NCI-H1105 (cell line): ENCODE data around the gene NCOA4.
"Not testable (repeated sequence)": the region's sequence is repeated elsewhere in the genome, so short reads cannot be mapped to it uniquely, and the experiment has no call there.

Source experiments
- DNase-seq: peaks from one replicate; lab custom pipeline; 2025; lab: John Stamatoyannopoulos, UW

Gene NCOA4

GRCh38 chr10:46019569-46020343 is 10.7 kb downstream of the NCOA4 start:
- no peak for DNase-seq

DNA sequence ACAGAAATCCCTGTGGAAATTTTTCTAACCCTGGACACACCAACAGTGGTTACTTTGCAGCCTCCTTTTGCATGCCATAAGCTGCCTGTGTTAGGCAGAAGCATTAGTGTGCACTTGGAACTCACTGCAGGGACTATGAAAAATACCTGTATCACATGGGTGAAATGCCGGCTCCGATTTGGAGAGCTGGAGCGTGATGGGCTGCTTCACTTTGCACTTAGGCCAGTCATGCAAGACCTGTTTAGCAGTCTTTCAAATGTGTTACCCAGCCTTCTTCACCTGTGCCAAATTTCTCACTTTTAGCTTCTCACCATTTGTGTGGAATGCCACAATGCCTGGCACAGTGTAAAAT is 11.3 kb downstream of the NCOA4 start:
- no peak for DNase-seq

GRCh38 chr10:46018453-46019176 is 11.8 kb downstream of the NCOA4 start:
- no peak for DNase-seq

GRCh38 chr10:46017733-46018132 is 12.7 kb downstream of the NCOA4 start:
- DNase-seq = no peak

- DNase-seq = no peak
Measured at GRCh38 chr10:46016811-46017210, 13.6 kb downstream of the NCOA4 start.

GRCh38 chr10:46016190-46016589 is 14.2 kb downstream of the NCOA4 start:
- no peak for DNase-seq

DNA sequence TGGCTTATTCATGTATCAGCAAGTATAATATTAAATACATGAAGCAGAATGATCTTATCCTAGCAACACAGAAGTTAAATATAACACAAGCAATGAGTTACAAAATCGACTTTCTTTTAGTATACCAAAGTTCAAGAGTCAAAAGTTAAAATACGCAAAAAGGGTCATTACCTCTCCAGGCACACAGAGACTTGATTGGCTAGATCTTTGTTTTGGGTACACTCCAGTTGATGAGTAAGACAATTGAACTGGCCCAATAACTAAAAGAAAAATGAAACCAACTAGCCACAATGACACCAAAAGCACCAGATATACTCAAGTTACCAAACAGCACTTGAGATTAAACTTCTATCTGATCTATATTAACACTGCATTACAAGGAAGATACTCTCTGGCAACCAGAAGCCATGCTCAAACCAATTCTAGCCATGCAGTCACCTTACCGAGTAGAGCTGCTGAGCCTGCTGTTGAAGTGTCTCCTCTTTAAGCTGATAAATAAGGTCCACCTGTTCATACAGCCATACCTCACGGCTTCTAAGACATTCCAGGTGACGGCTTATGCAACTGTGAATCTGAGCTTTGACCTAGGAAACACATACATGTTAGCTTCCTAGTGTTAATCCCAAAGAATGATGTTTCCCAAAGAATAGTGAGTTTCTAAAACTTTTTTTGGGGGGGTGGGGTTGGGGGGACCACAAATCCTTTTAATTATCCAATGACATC is 15.6 kb downstream of the NCOA4 start:
- no peak for DNase-seq

DNA sequence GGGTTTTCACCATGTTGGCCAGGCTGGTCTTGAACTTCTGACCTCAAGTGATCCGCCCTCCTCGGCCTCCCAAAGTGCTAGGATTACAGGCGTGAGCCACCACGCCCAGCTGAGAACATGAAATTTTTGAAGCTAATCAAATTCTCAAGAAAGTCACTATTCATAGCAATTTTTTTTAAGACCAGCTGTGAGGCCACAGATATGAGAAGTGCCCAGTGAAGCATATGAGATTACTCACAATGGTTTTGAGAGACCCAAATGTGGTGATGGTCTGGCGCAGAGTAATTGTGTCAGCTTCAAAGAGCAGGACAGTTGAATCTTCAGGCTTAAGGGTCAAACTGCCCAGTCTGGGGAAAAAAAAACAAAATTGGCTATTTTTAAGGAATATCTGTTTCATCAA is 16.2 kb downstream of the NCOA4 start:
- DNase-seq = no peak

GRCh38 chr10:46012746-46013145 is 17.7 kb downstream of the NCOA4 start:
- DNase-seq = no peak

DNA sequence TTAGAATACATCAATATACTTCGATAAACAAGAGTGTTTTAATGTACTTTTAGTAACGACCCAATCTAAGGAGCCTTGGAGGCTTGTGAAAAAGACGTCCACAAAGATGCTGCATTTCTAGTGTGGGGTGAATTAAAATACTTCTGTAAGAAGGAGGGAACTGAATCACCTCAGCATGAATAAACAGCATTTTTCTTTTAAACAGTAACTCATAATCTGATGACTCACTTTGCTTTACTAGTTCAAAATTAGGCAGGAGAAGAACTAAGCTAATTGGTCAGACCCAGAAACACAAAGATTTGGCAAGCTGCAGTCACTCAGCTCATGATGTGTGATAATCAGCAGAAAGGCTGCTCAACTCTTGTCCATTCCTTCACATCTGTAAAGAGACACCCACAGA is 24.2 kb downstream of the NCOA4 start:
- no peak for DNase-seq

DNA sequence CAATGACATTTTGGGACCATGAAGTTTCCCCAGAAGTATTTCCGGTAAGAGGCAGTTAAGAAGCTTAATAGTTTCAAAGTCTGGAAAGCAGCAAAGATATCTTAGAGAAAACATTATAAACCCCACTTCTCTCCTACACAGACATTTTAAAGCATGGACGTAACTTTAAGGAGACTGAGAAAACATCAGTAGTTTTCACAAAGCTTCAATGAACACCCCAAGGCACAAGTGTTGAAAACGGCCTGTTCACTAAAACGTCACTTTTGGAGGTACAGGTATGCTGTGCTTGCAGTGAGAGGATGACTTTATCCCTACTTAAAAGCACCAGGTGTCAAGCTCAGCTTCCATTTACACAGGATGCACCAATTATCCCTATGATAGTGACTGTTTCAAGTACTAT is 25.0 kb downstream of the NCOA4 start:
- DNase-seq = no peak

- no peak for DNase-seq
Measured at GRCh38 chr10:46004963-46005362, 25.5 kb downstream of the NCOA4 start.

GRCh38 chr10:46002916-46003693 is 27.3 kb downstream of the NCOA4 start:
- DNase-seq = no peak

GRCh38 chr10:46002189-46002687 is 28.2 kb downstream of the NCOA4 start:
- DNase-seq = not testable (repeated sequence)

DNA sequence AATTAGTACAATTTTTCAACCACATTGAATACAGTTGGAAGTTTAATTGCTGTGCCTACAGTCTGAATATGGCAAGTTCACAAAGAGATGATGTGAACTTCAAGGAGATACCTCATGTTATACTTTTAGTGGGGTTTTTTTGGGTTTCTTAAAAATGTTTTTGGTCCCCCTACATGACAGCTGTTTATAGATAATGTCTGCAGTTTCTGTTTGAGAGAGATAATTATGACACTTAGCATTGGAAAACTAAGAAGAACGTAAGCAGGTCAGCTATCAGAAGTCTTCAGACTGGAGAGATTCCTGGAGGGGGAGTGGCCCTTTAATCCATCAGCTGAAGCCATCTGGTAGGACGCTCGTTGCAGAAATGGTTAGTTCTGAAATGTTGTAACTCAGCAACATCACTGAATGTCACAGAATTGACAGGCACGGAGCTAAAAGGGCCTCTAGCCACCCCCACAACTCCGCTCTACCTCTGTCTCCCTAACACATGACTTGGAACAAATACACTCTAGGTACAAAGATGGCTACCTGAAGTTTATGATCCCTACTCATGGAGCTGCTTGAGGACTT is 29.2 kb downstream of the NCOA4 start:
- no peak for DNase-seq

DNA sequence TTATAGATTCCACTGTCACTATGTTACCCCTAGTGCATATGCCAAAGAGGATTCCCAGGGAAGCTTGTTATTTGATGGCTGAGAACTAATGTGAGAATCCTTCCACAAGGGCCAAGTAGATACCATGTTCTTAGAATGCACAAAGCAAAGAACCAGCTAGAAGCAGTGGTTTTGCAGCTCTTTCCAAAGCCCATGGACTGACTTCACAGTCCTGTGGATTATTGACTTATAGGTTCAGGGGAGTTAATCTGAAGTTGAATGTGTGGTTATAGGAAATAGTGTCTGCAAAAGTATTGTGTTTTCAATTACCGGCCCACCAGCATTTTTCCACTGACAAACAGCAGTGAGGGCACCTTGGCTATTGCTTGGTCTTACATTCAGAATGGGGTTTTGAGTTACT is 29.9 kb downstream of the NCOA4 start:
- no peak for DNase-seq

DNA sequence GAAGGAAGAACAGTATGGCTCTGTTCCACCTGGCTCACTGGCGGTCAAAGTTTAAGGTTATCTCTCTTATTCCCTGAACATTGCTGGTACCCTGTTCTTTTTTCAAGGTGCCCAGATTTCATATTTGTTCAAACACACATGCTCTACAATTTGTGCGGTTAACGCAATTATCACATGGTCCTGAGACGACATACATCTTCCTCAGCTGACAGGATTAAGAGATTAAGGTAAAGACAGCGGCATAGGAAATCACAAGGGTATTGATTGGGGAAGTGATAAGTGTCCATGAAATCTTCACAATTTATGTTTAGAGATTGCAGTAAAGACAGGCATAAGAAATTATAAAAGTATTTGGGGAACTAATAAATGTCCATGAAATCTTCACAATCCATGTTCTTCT is 30.5 kb downstream of the NCOA4 start:
- not testable (repeated sequence) for DNase-seq

DNA sequence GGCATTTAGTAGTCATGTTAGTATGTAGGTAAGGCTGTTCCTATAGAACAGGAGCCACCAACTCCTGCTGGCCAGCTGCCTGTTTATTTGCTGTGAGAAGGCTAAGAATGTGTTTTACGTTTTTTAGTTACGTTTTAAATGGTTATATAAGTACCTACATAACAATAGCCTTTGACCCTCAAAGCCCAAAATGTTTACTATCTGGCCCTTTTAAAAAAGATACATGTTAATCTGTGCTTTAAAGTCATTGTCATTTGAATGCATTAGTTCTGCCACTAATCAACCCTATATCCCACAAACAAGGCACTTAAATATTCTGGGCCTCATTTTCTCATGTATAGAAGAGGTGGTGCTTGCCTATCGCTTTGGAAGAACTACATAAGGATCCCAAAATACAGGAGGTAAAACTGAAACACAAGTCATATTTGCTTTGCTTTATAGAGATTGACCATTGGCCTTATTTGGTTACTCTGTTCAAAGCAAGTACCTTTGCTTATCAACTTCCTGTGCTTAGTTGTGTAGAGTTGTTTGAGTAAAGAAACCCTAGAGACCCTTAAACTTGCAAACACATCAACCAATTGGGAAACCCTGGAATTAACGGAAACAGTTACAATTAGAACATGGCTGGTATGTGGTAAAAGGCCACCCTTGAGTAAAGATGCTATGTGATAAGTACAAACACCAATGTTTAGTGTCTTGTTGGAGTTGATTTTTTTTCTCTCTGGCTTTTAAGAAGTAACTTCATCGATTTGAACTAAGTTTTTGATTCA is 32.2 kb downstream of the NCOA4 start:
- DNase-seq = no peak

GRCh38 chr10:45997557-45997956 is 32.9 kb downstream of the NCOA4 start:
- no peak for DNase-seq

DNA sequence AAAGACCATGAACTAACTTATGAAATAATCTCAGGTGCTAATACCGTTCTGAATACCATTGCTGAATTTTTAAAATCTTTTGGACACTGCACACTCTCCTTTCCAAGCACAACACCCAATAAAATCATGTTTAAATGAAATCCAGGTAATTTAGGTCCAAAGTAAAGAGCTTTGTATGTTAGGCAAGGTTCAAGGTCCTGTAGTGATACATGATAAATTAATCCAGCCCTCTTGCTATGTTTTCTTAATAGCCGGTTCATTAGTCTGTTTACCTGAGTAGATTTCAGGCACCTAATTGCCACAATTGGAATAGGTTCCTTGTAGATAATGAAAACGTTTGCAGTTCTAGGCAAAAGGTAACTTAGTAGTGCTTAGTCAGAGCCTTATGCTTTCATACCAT is 44.8 kb downstream of the NCOA4 start:
- not testable (repeated sequence) for DNase-seq

DNA sequence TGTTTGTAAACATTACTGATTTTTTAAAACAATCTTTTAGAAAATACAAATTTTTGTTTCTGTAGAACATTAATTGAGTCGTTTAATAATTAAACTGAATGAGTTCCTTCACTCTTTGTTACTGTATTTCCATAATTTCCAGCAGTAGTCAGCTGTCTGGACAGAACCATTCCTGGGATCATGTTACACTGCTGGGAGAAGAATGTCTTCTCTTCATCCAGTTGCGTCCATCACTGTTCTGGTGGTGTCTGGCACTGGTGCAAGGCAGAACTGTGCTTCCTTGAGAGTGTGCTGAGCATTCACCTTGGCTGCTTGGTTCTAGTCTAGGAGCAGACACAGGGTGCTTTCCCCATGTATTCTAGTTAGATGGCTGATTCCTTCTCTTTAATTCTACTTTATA is 46.0 kb downstream of the NCOA4 start:
- not testable (repeated sequence) for DNase-seq
